K562 (cell line): ENCODE data around the gene ZFPM1. TPM values are rescaled to one million over a fixed set of nuclear protein-coding genes. Genes with fewer than 3 reads are reported as not detected.

Experiments used
- ATF7 ChIP-seq: fragments of 450-650 bp; IDR thresholded peaks from 2 replicates; pipeline ENCODE4 v1.7.1; 2014; ENCODE audit warnings: mild to moderate bottlenecking, moderate library complexity
- RBFOX2 ChIP-seq: fragments of 200-400 bp; formaldehyde crosslinking; IDR thresholded peaks from 2 replicates; pipeline ENCODE4 v1.6.1; 2017; ENCODE audit warnings: low read depth, mild to moderate bottlenecking, low read length, moderate library complexity
- TRIM28 ChIP-seq: fragments of 450-650 bp; IDR thresholded peaks from 2 replicates; pipeline ENCODE4 v1.6.1; 2017
- polyA plus RNA-seq, 8 experiments: library from polyadenylated mRNA; depleted of rRNA in 4 of 8; stranded (reverse) in 5 of 8; unstranded in 3 of 8; fragments of >200 nt; fragmentation: Nextera tagmentation in 2 of 8; fragmentation: Illumina TruSeq in 1 of 8; extraction: Ambion mirVana in 2 of 8; extraction: Trizol in 1 of 8; gene quantifications; 2 replicates each; pipeline versions ENCODE4 v1.2.1 to v1.2.3, GENCODE V29; 2011 to 2014; ENCODE audit warnings: inconsistent platforms in 1 of 8, missing spikeins in 1 of 8
- total RNA-seq, 7 experiments: library from RNA; depleted of rRNA in 6 of 7; stranded (reverse); fragments of >200 nt in 6 of 7; fragmentation: Illumina TruSeq in 2 of 7; extraction: Trizol in 2 of 7; gene quantifications; 2 replicates each; pipeline versions ENCODE4 v1.2.1 to v1.2.3, GENCODE V29; 2011 to 2021; ENCODE audit warnings: low replicate concordance in 1 of 7
- TF ChIP-seq, protein P1 (sequence below), 2 experiments: fragments of 450-650 bp; IDR thresholded peaks; 2 replicates each; pipeline ENCODE4 v1.6.1; 2016; ENCODE audit warnings: mild to moderate bottlenecking in 2 of 2, borderline replicate concordance in 1 of 2, low read depth in 1 of 2, moderate library complexity in 1 of 2
- TF ChIP-seq, protein P2 (sequence below): fragments of 450-650 bp; IDR thresholded peaks from 2 replicates; pipeline ENCODE4 v1.6.1; 2016

ZFPM1 gene
- total and polyA plus RNA-seq, 9 of the 15 experiments (the other 6 are each of a cell fraction or from before 2014, with no cell fraction given): 0.03 to 35.9 (median 1.4) TPM

DNA sequence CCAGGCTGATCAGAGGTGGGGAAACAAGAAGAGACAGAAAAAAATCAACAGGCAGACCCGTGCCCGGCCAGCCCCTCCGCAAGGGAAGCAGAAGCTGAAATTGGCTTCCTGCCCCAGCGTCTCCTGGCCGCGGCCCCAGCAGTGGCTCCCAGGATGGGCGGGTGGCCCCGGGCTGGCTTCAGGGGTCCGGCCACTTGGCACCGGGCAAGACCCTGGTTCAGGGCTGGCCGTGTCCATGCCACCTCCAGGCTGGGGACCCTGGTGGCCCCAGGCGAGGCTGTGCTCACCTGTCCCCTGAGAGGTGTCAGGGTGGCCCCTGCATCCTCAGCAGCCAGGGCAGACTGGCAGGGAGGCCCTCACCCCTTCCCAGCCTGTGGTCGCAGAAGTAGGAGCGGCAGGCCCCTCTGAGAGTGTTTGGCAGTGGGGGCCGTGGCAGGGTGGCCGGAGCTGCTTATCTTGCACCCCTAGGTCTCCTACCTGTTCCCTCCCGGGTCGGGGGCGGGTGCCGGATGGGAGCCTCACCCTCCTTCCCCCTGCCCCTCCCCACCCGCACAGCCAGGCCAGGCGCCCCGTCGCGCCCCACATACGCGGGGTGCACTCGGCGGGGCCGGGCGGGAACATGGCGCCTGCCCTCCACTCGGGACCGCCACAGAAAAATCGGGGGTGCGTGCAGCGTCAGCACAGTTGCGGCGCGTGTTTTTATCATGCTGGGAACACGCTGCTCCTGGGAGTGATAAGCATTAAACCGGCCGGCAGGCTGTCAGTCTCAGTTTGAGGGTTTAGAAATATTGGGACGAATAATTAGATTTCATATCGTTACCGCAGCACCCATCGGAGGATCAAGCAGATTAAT is 70.5 kb downstream of the ZFPM1 start (continued):
- TF ChIP-seq, protein P1, sequence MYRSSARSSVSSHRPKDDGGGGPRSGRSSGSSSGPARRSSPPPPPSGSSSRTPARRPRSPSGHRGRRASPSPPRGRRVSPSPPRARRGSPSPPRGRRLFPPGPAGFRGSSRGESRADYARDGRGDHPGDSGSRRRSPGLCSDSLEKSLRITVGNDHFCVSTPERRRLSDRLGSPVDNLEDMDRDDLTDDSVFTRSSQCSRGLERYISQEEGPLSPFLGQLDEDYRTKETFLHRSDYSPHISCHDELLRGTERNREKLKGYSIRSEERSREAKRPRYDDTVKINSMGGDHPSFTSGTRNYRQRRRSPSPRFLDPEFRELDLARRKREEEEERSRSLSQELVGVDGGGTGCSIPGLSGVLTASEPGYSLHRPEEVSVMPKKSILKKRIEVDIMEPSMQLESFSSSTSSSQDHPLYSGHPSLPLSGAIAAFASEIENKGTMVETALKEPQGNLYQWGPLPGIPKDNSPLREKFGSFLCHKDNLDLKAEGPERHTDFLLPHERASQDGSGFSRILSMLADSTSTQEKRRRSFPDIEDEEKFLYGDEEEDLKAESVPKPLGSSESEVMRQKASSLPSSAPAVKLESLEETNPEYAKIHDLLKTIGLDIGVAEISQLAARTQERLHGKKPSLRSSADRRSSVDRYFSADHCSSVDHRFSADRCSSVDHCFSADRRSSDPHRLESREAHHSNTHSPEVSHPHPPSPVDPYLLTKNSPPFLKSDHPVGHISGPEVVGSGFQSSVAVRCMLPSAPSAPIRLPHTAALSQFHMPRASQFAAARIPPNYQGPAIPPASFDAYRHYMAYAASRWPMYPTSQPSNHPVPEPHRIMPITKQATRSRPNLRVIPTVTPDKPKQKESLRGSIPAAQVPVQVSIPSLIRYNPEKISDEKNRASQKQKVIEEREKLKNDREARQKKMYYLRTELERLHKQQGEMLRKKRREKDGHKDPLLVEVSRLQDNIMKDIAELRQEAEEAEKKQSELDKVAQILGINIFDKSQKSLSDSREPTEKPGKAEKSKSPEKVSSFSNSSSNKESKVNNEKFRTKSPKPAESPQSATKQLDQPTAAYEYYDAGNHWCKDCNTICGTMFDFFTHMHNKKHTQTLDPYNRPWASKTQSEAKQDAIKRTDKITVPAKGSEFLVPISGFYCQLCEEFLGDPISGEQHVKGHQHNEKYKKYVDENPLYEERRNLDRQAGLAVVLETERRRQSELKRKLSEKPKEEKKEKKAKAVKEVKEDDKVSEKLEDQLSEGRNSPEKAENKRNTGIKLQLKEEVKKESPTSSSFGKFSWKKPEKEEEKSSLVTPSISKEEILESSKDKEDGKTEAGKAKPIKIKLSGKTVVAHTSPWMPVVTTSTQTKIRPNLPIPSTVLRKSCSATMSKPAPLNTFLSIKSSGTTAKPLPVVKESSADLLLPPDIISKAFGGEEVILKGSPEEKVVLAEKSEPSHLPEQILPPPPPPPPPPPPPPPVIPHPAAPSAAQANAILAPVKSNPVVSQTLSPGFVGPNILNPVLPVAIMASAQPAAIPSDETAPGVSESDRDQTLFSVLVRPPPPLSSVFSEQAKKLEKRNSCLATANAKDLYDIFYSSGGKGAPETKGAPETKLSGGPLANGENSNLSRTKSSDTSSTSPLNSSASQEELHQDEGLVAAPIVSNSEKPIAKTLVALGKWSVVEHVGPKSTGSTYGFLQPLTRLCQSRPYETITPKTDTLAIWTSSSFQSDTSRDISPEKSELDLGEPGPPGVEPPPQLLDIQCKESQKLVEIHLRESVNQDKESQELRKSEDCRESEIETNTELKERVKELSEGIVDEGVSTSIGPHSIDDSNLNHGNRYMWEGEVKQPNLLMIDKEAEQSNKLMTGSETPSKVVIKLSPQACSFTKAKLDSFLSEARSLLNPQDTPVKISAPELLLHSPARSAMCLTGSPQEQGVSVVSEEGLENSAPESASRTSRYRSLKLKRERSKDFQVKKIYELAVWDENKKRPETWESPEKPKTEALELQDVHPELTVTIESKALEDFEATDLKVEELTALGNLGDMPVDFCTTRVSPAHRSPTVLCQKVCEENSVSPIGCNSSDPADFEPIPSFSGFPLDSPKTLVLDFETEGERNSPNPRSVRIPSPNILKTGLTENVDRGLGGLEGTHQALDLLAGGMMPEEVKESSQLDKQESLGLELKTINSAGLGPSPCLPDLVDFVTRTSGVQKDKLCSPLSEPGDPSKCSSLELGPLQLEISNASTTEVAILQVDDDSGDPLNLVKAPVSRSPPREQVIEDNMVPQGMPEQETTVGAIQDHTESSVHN (IDR thresholded peaks at IDR 0.05; ENCODE audit: borderline replicate concordance in 1 of 2, low read depth in 1 of 2): no peak
- 0 out of 2 replicates have a peak, but pooled peaks have one; percentile 18 for TF ChIP-seq RBFOX2
- no peak for TF ChIP-seq TRIM28
- no peak for TF ChIP-seq ATF7
- TF ChIP-seq, protein P2, sequence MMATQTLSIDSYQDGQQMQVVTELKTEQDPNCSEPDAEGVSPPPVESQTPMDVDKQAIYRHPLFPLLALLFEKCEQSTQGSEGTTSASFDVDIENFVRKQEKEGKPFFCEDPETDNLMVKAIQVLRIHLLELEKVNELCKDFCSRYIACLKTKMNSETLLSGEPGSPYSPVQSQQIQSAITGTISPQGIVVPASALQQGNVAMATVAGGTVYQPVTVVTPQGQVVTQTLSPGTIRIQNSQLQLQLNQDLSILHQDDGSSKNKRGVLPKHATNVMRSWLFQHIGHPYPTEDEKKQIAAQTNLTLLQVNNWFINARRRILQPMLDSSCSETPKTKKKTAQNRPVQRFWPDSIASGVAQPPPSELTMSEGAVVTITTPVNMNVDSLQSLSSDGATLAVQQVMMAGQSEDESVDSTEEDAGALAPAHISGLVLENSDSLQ: peak; percentile 57
- TF ChIP-seq, all 486 proteins: peak for 29
